Parietal lobe (tissue), 1 donor: ENCODE data around the gene RER1. TPM values are rescaled to one million over a fixed set of nuclear protein-coding genes. Genes with fewer than 3 reads are reported as not detected.

Experiments
- total RNA-seq: library from RNA; depleted of rRNA; stranded (reverse); fragments of >200 nt; gene quantifications from one replicate; pipeline ENCODE4 v1.2.3, GENCODE V29; 2014

Gene RER1
- 40.4 TPM for total RNA-seq

GRCh38 chr1:2391041-2391930 lies at the start of gene RER1, which contains the start of gene MORN1:
Gene RER1 (plus strand): TSS chr1:2391841. CDS start chr1:2395791, 3,950 bp downstream.
Gene MORN1 (minus strand): TSS chr1:2391554. CDS start chr1:2391533, 21 bp downstream.

GRCh38 chr1:2412395-2412772 lies 20.7 kb downstream of the RER1 start, which contains the start of gene PEX10:
Gene PEX10 (minus strand): TSS chr1:2412564. CDS start chr1:2412502, 62 bp downstream.

Other genes with a start within 250 kb of the RER1 start
- 30.0 TPM for gene FAAP20, start 197.1 kb upstream of the RER1 start, total RNA-seq
- 32.2 TPM for gene SKI, start 163.5 kb upstream of the RER1 start, total RNA-seq
- 20.7 TPM for gene MORN1, start 287 bp upstream of the RER1 start, total RNA-seq
- 18.8 TPM for gene PEX10, start 20.7 kb downstream of the RER1 start, total RNA-seq
- gene PLCH2, start 84.4 kb downstream of the RER1 start, total RNA-seq: 11.0 TPM
- 44.4 TPM for gene PANK4, start 134.8 kb downstream of the RER1 start, total RNA-seq
- 16.0 TPM for gene HES5, start 138.4 kb downstream of the RER1 start, total RNA-seq
- gene TNFRSF14, start 164.5 kb downstream of the RER1 start, total RNA-seq: 2.8 TPM
- 17.2 TPM for gene PRXL2B, start 194.9 kb downstream of the RER1 start, total RNA-seq
- gene MMEL1, start 241.2 kb downstream of the RER1 start, total RNA-seq: 7.8 TPM